HG03571 (cell line): ENCODE measurements around the gene CACNG1.
"Not testable (repeated sequence)": the region's sequence is repeated elsewhere in the genome, so short reads cannot be mapped to it uniquely, and the experiment has no call there.

Experiments
- ATAC-seq: cut with Tn5 transposase; IDR thresholded peaks from one replicate; pipeline ENCODE4 v1.9.1; 2021; ENCODE audit not compliant: unreplicated experiment

CACNG1 gene

GRCh38 chr17:67025216-67025792, 19.1 kb upstream of the CACNG1 start:
- ATAC-seq = no peak

- no peak for ATAC-seq
Measured at GRCh38 chr17:67026341-67026740, 18.0 kb upstream of the CACNG1 start.

- no peak for ATAC-seq
Measured at GRCh38 chr17:67027031-67027628, 17.2 kb upstream of the CACNG1 start.

- ATAC-seq = no peak
Measured at GRCh38 chr17:67030641-67031040, 13.7 kb upstream of the CACNG1 start.

- no peak for ATAC-seq
Measured at GRCh38 chr17:67032382-67032781, 12.0 kb upstream of the CACNG1 start.

GRCh38 chr17:67032985-67033384, 11.4 kb upstream of the CACNG1 start:
- no peak for ATAC-seq

- no peak for ATAC-seq
Measured at GRCh38 chr17:67033613-67034012, 10.7 kb upstream of the CACNG1 start.

GRCh38 chr17:67035131-67036083, 8.9 kb upstream of the CACNG1 start:
- no peak for ATAC-seq

GRCh38 chr17:67038861-67039365, 5.4 kb upstream of the CACNG1 start:
- ATAC-seq = no peak

GRCh38 chr17:67040652-67041051, 3.7 kb upstream of the CACNG1 start:
- ATAC-seq = no peak

- not testable (repeated sequence) for ATAC-seq
Measured at GRCh38 chr17:67041119-67041518, 3.2 kb upstream of the CACNG1 start.

GRCh38 chr17:67041531-67041930, 2.8 kb upstream of the CACNG1 start:
- no peak for ATAC-seq

GRCh38 chr17:67041941-67042899, 2.1 kb upstream of the CACNG1 start:
- ATAC-seq = no peak

GRCh38 chr17:67043283-67043682, 1.1 kb upstream of the CACNG1 start:
- ATAC-seq = no peak

- no peak for ATAC-seq
Measured at GRCh38 chr17:67044940-67045339, 586 bp downstream of the CACNG1 start.

- ATAC-seq = no peak
Measured at GRCh38 chr17:67046398-67046797, 2.0 kb downstream of the CACNG1 start.

- no peak for ATAC-seq
Measured at GRCh38 chr17:67047382-67047781, 3.0 kb downstream of the CACNG1 start.

- ATAC-seq = no peak
Measured at GRCh38 chr17:67049025-67049739, 4.8 kb downstream of the CACNG1 start.

- ATAC-seq = no peak
Measured at GRCh38 chr17:67050066-67050465, 5.7 kb downstream of the CACNG1 start.
